Measurements from ENCODE around the gene KRT71.
"Not testable (repeated sequence)": the region's sequence is repeated elsewhere in the genome, so short reads cannot be mapped to it uniquely, and the experiment has no call there.

KRT71 gene

GRCh38 chr12:52600475-52600874 lies 47.5 kb upstream of the KRT71 start:
- Histone ChIP-seq H2BK5ac (ENCODE audit: low read depth, low read length, poor library complexity) (no peak overlapping the region), H2AFZ (ENCODE audit: insufficient read depth, low read length, poor library complexity) (no peak overlapping the region), H3K79me1 (ENCODE audit: low read length) (no peaks in the 10 kb centered on the region), H3K27ac (ENCODE audit: low read depth, low read length) (no peak overlapping the region), H4K12ac (ENCODE audit: low read depth, low read length) (no peak overlapping the region), H4K8ac (ENCODE audit: low read depth, low read length) (no peak overlapping the region), H3K4me3 (ENCODE audit: low read depth, low read length) (no peak overlapping the region), H3K18ac (ENCODE audit: low read length) (no peak overlapping the region), H3K23ac (ENCODE audit: low read length) (no peak overlapping the region), H2AK5ac (ENCODE audit: low read length) (no peak overlapping the region), H3K4ac (ENCODE audit: low read depth, low read length) (no peak overlapping the region), H3K9me3 (ENCODE audit: insufficient read depth, low read depth, low read length) (peaks cover 5% of the 10 kb centered on the region), H2BK12ac (ENCODE audit: low read length) (no peak overlapping the region), H3K14ac (ENCODE audit: low read length) (no peak overlapping the region), H3K27me3 (ENCODE audit: insufficient read depth, low read length) (no peaks in the 10 kb centered on the region), H3K4me1 (ENCODE audit: control insufficient read depth in 1 of 2, insufficient read depth in 2 of 2, low read length in 2 of 2) (no peaks in the 10 kb centered on the region), H3K79me2 (ENCODE audit: control insufficient read depth, insufficient read depth, low read length, poor library complexity) (no peaks in the 10 kb centered on the region), H2BK120ac (ENCODE audit: insufficient read depth, low read length, poor library complexity) (no peak overlapping the region), H3K4me2 (ENCODE audit: low read length) (no peak overlapping the region), H4K91ac (ENCODE audit: low read depth, low read length) (no peak overlapping the region), H3K9ac (ENCODE audit: low read length) (no peak overlapping the region), H3K36me3 (ENCODE audit: control insufficient read depth in 1 of 2, insufficient read depth in 2 of 2, low read length in 2 of 2) (no peaks in the 10 kb centered on the region)
- DNase-seq = no peak
- no CpG with 5 or more reads among the region's 12 CpGs for WGBS (ENCODE audit: extremely low coverage, insufficient coverage, insufficient read length)

GRCh38 chr12:52600071-52600470 lies 47.1 kb upstream of the KRT71 start:
- no peak overlapping the region for H2AFZ ChIP-seq (ENCODE audit: insufficient read depth, low read length, poor library complexity)
- no peak overlapping the region for H3K4me3 ChIP-seq (ENCODE audit: low read depth, low read length)
- no peak overlapping the region for H3K4ac ChIP-seq (ENCODE audit: low read depth, low read length)
- H3K79me2 ChIP-seq (ENCODE audit: control insufficient read depth, insufficient read depth, low read length, poor library complexity) = no peaks in the 10 kb centered on the region
- H3K9me3 ChIP-seq (ENCODE audit: insufficient read depth, low read depth, low read length) = peaks cover 5% of the 10 kb centered on the region
- H3K27me3 ChIP-seq (ENCODE audit: insufficient read depth, low read length) = no peaks in the 10 kb centered on the region
- H3K4me2 ChIP-seq (ENCODE audit: low read length) = no peak overlapping the region
- no peak overlapping the region for H2AK5ac ChIP-seq (ENCODE audit: low read length)
- H3K23ac ChIP-seq (ENCODE audit: low read length) = no peak overlapping the region
- no peak overlapping the region for H2BK5ac ChIP-seq (ENCODE audit: low read depth, low read length, poor library complexity)
- no peak overlapping the region for H3K18ac ChIP-seq (ENCODE audit: low read length)
- H3K36me3 ChIP-seq (ENCODE audit: control insufficient read depth in 1 of 2, insufficient read depth in 2 of 2, low read length in 2 of 2) = no peaks in the 10 kb centered on the region
- H3K79me1 ChIP-seq (ENCODE audit: low read length) = no peaks in the 10 kb centered on the region
- H4K8ac ChIP-seq (ENCODE audit: low read depth, low read length) = no peak overlapping the region
- no CpG with 5 or more reads among the region's 2 CpGs for WGBS (ENCODE audit: extremely low coverage, insufficient coverage, insufficient read length)
- H3K9ac ChIP-seq (ENCODE audit: low read length) = no peak overlapping the region
- no peaks in the 10 kb centered on the region for H3K4me1 ChIP-seq (ENCODE audit: control insufficient read depth in 1 of 2, insufficient read depth in 2 of 2, low read length in 2 of 2)
- H4K12ac ChIP-seq (ENCODE audit: low read depth, low read length) = no peak overlapping the region
- H3K27ac ChIP-seq (ENCODE audit: low read depth, low read length) = no peak overlapping the region
- DNase-seq = no peak
- no peak overlapping the region for H4K91ac ChIP-seq (ENCODE audit: low read depth, low read length)
- no peak overlapping the region for H3K14ac ChIP-seq (ENCODE audit: low read length)
- no peak overlapping the region for H2BK120ac ChIP-seq (ENCODE audit: insufficient read depth, low read length, poor library complexity)
- no peak overlapping the region for H2BK12ac ChIP-seq (ENCODE audit: low read length)

- Histone ChIP-seq H4K91ac (ENCODE audit: low read depth, low read length) (no peak overlapping the region), H3K4me3 (ENCODE audit: low read depth, low read length) (no peak overlapping the region), H4K12ac (ENCODE audit: low read depth, low read length) (no peak overlapping the region), H3K9me3 (ENCODE audit: insufficient read depth, low read depth, low read length) (peaks cover 2% of the 10 kb centered on the region), H3K27me3 (ENCODE audit: insufficient read depth, low read length) (no peaks in the 10 kb centered on the region), H3K14ac (ENCODE audit: low read length) (no peak overlapping the region), H3K4me1 (ENCODE audit: control insufficient read depth in 1 of 2, insufficient read depth in 2 of 2, low read length in 2 of 2) (no peaks in the 10 kb centered on the region), H3K4ac (ENCODE audit: low read depth, low read length) (no peak overlapping the region), H2BK120ac (ENCODE audit: insufficient read depth, low read length, poor library complexity) (no peak overlapping the region), H3K9ac (ENCODE audit: low read length) (no peak overlapping the region), H3K4me2 (ENCODE audit: low read length) (no peak overlapping the region), H2AK5ac (ENCODE audit: low read length) (no peak overlapping the region), H2BK5ac (ENCODE audit: low read depth, low read length, poor library complexity) (no peak overlapping the region), H3K27ac (ENCODE audit: low read depth, low read length) (no peak overlapping the region), H3K79me2 (ENCODE audit: control insufficient read depth, insufficient read depth, low read length, poor library complexity) (no peaks in the 10 kb centered on the region), H3K36me3 (ENCODE audit: control insufficient read depth in 1 of 2, insufficient read depth in 2 of 2, low read length in 2 of 2) (no peaks in the 10 kb centered on the region), H4K8ac (ENCODE audit: low read depth, low read length) (no peak overlapping the region), H3K18ac (ENCODE audit: low read length) (no peak overlapping the region), H3K23ac (ENCODE audit: low read length) (no peak overlapping the region), H3K79me1 (ENCODE audit: low read length) (no peaks in the 10 kb centered on the region), H2AFZ (ENCODE audit: insufficient read depth, low read length, poor library complexity) (no peak overlapping the region), H2BK12ac (ENCODE audit: low read length) (no peak overlapping the region)
- DNase-seq = no peak
- WGBS (ENCODE audit: extremely low coverage, insufficient coverage, insufficient read length) = no CpG with 5 or more reads among the region's 5 CpGs
Observed at GRCh38 chr12:52598966-52599365, 46.0 kb upstream of the KRT71 start.

- not testable (repeated sequence) for H2AFZ ChIP-seq (ENCODE audit: insufficient read depth, low read length, poor library complexity); H3K9ac ChIP-seq (ENCODE audit: low read length); H3K4ac ChIP-seq (ENCODE audit: low read depth, low read length); H2BK12ac ChIP-seq (ENCODE audit: low read length); H3K9me3 ChIP-seq (ENCODE audit: insufficient read depth, low read depth, low read length); H3K14ac ChIP-seq (ENCODE audit: low read length); H3K4me3 ChIP-seq (ENCODE audit: low read depth, low read length); H3K23ac ChIP-seq (ENCODE audit: low read length); H2BK5ac ChIP-seq (ENCODE audit: low read depth, low read length, poor library complexity); H4K8ac ChIP-seq (ENCODE audit: low read depth, low read length); H3K4me2 ChIP-seq (ENCODE audit: low read length); H4K91ac ChIP-seq (ENCODE audit: low read depth, low read length); H3K79me2 ChIP-seq (ENCODE audit: control insufficient read depth, insufficient read depth, low read length, poor library complexity); H4K12ac ChIP-seq (ENCODE audit: low read depth, low read length); DNase-seq; H3K18ac ChIP-seq (ENCODE audit: low read length); H3K79me1 ChIP-seq (ENCODE audit: low read length); H3K4me1 ChIP-seq (ENCODE audit: control insufficient read depth in 1 of 2, insufficient read depth in 2 of 2, low read length in 2 of 2); H2BK120ac ChIP-seq (ENCODE audit: insufficient read depth, low read length, poor library complexity); H3K27me3 ChIP-seq (ENCODE audit: insufficient read depth, low read length); H2AK5ac ChIP-seq (ENCODE audit: low read length); H3K36me3 ChIP-seq (ENCODE audit: control insufficient read depth in 1 of 2, insufficient read depth in 2 of 2, low read length in 2 of 2); H3K27ac ChIP-seq (ENCODE audit: low read depth, low read length)
- no CpG with 5 or more reads among the region's 4 CpGs for WGBS (ENCODE audit: extremely low coverage, insufficient coverage, insufficient read length)
Observed at GRCh38 chr12:52594237-52594636, 41.3 kb upstream of the KRT71 start.

All from trophoblast cell (in vitro differentiated cells and primary cell).